OCI-LY3 (cell line): ENCODE measurements around the gene EMSY.

Source experiments
- EZH2phosphoT487 ChIP-seq: fragments of 200-600 bp; shearing (Covaris generic); IDR thresholded peaks from 2 replicates; pipeline ENCODE4 v1.6.1; 2018; ENCODE audit warnings: antibody characterized with exemption, mixed run types, low read depth
- TF ChIP-seq, protein P1 (sequence below): fragments of 200-600, 300-600 bp; sonication (generic); IDR thresholded peaks from 2 replicates; pipeline ENCODE4 v1.5.1; 2014; ENCODE audit warnings: antibody characterized with exemption, low read length, low read depth

DNA sequence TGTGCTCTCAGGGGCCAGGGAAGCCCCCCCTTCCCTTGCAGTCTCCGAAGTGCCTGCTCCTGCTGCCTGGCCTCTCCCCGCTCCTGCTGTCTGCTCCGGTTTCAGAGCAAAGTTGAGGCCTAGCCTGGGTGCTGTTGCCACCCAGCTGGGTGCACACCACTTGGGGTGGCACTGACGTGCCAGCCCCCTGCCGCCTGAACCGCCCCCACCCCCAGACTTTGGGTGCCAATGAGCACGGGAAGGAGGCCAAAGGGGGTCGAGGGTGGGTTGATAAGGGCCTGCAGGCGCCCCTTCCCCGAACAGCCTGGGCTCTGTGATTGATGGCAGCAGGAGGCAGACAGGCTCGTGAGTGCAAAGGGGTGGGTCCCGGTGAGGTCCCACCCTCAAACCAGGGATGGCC lies 48.2 kb downstream of the EMSY start:
- TF ChIP-seq, protein P1, sequence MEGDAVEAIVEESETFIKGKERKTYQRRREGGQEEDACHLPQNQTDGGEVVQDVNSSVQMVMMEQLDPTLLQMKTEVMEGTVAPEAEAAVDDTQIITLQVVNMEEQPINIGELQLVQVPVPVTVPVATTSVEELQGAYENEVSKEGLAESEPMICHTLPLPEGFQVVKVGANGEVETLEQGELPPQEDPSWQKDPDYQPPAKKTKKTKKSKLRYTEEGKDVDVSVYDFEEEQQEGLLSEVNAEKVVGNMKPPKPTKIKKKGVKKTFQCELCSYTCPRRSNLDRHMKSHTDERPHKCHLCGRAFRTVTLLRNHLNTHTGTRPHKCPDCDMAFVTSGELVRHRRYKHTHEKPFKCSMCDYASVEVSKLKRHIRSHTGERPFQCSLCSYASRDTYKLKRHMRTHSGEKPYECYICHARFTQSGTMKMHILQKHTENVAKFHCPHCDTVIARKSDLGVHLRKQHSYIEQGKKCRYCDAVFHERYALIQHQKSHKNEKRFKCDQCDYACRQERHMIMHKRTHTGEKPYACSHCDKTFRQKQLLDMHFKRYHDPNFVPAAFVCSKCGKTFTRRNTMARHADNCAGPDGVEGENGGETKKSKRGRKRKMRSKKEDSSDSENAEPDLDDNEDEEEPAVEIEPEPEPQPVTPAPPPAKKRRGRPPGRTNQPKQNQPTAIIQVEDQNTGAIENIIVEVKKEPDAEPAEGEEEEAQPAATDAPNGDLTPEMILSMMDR = no peak
- TF ChIP-seq EZH2phosphoT487 = no peak
